Suprapubic skin (tissue), 4 donors: ENCODE measurements around the gene STARD10.

Experiments used
- EP300 ChIP-seq: sonication (generic); formaldehyde crosslinking; IDR thresholded peaks from one replicate; pipeline ENCODE4 v1.6.1; 2017; ENCODE audit warnings: antibody characterized with exemption
- POLR2A ChIP-seq, 2 donors: fragments of 450-650 bp; IDR thresholded peaks; one replicate each; pipeline ENCODE4 v1.6.1; 2017; ENCODE audit warnings: antibody characterized with exemption in 2 of 2, mild to moderate bottlenecking in 2 of 2, moderate library complexity in 2 of 2
- POLR2AphosphoS5 ChIP-seq, 3 donors: sonication (generic); formaldehyde crosslinking; IDR thresholded peaks; one replicate each; pipeline ENCODE4 v1.6.1; 2017; ENCODE audit warnings: antibody characterized with exemption in 3 of 3
- TF ChIP-seq, protein P1 (sequence below), 2 donors: fragments of 200-600 bp in 1 of 2; fragments of 450-650 bp in 1 of 2; sonication (generic) in 1 of 2; IDR thresholded peaks; one replicate each; pipeline ENCODE4 v1.5.1; 2016 to 2019; ENCODE audit warnings: antibody characterized with exemption in 2 of 2, mild to moderate bottlenecking in 1 of 2, moderate library complexity in 1 of 2

DNA sequence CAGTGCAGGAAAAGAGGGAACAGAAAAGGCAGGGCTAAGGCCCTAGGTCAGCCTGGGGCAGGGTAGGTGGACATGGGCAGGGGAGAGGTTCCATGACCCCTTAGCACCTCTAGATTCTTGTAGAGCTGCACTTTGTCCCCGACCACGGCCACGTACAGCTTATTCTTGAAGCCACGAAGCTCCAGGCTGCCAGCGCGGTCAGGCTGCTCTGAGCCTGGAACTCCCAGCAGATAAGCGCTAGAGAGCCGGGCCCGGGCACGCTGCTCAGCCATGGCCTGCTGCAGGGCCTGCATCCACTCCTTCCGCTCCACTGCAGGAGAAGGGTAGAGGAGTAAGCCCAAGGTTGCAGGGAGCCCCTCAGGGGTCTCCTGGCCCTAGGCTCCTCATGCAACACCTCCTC, 83.6 kb downstream of the STARD10 start:
- TF ChIP-seq, protein P1, sequence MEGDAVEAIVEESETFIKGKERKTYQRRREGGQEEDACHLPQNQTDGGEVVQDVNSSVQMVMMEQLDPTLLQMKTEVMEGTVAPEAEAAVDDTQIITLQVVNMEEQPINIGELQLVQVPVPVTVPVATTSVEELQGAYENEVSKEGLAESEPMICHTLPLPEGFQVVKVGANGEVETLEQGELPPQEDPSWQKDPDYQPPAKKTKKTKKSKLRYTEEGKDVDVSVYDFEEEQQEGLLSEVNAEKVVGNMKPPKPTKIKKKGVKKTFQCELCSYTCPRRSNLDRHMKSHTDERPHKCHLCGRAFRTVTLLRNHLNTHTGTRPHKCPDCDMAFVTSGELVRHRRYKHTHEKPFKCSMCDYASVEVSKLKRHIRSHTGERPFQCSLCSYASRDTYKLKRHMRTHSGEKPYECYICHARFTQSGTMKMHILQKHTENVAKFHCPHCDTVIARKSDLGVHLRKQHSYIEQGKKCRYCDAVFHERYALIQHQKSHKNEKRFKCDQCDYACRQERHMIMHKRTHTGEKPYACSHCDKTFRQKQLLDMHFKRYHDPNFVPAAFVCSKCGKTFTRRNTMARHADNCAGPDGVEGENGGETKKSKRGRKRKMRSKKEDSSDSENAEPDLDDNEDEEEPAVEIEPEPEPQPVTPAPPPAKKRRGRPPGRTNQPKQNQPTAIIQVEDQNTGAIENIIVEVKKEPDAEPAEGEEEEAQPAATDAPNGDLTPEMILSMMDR (IDR thresholded peaks at IDR 0.05) = no peak
- TF ChIP-seq POLR2A (IDR thresholded peaks at IDR 0.05) (no peak), POLR2AphosphoS5 (IDR thresholded peaks at IDR 0.05) (no peak), EP300 (no peak)
